Smooth muscle cell (in vitro differentiated cells): Measurements from ENCODE around the gene SNAI1. TPM values are rescaled to one million over a fixed set of nuclear protein-coding genes. Genes with fewer than 3 reads are reported as not detected.

ENCODE experiments used
- DNase-seq: peaks from one replicate; lab custom pipeline; 2025; ENCODE audit not compliant: unreplicated experiment; lab: John Stamatoyannopoulos, UW
- H2AFZ ChIP-seq: fragments of 200-600 bp; sonication (generic); 2 replicates; pipeline ENCODE4 v1.6.0; 2016; ENCODE audit warnings: antibody characterized with exemption, low read depth, mild to moderate bottlenecking
- H3F3A ChIP-seq: fragments of 200-600 bp; sonication (generic); 2 replicates; pipeline ENCODE4 v1.6.0; 2017; ENCODE audit warnings: antibody characterized with exemption, low read depth
- H3K27ac ChIP-seq: fragments of 200-600 bp; sonication (generic); 2 replicates; pipeline ENCODE4 v1.5.1; 2016; ENCODE audit warnings: low read depth, mild to moderate bottlenecking
- H3K27me3 ChIP-seq: fragments of 200-600 bp; sonication (generic); 2 replicates; pipeline ENCODE4 v1.6.1; 2016; ENCODE audit warnings: low read depth, mild to moderate bottlenecking
- H3K36me3 ChIP-seq: fragments of 200-600 bp; sonication (generic); 2 replicates; pipeline ENCODE4 v1.5.1; 2016; ENCODE audit warnings: low read depth
- H3K4me1 ChIP-seq: fragments of 200-600 bp; sonication (generic); 2 replicates; pipeline ENCODE4 v1.5.1; 2016; ENCODE audit warnings: low read depth
- H3K4me2 ChIP-seq: fragments of 200-600 bp; sonication (generic); 2 replicates; pipeline ENCODE4 v1.6.0; 2016; ENCODE audit warnings: mild to moderate bottlenecking
- H3K4me3 ChIP-seq: fragments of 200-600 bp; sonication (generic); 2 replicates; pipeline ENCODE4 v1.5.1; 2016; ENCODE audit warnings: mild to moderate bottlenecking
- H3K79me2 ChIP-seq: fragments of 200-600 bp; sonication (generic); 2 replicates; pipeline ENCODE4 v1.6.0; 2016; ENCODE audit warnings: low read depth, mild to moderate bottlenecking
- H3K9ac ChIP-seq: fragments of 200-600 bp; sonication (generic); 2 replicates; pipeline ENCODE4 v1.6.0; 2016; ENCODE audit warnings: low read depth
- H3K9me3 ChIP-seq: fragments of 200-600 bp; sonication (generic); replicated peaks from 2 replicates; pipeline ENCODE4 v1.5.1; 2016; ENCODE audit warnings: low read depth
- H4K20me1 ChIP-seq: fragments of 200-600 bp; sonication (generic); 2 replicates; pipeline ENCODE4 v1.6.0; 2016; ENCODE audit warnings: low read depth
- CTCF ChIP-seq: fragments of 200-600 bp; sonication (generic); IDR thresholded peaks from 2 replicates; pipeline ENCODE4 v1.5.1; 2017; ENCODE audit warnings: borderline replicate concordance, mild to moderate bottlenecking, antibody characterized with exemption; ENCODE audit not compliant: insufficient read depth, poor library complexity, severe bottlenecking
- WGBS: methylation state at CpG from one replicate; pipeline ENCODE4 v1.1.7; 2016; ENCODE audit warnings: low lambda C conversion rate; 5-methylcytosine and 5-hydroxymethylcytosine counted together
- polyA plus RNA-seq: library from polyadenylated mRNA; unstranded; fragments of >200 nt; fragmentation: Nextera tagmentation; extraction: Ambion mirVana; gene quantifications from 2 replicates; pipeline ENCODE4 v1.2.1, GENCODE V29; 2016
- total RNA-seq: library from RNA; depleted of rRNA; stranded (reverse); fragments of >200 nt; gene quantifications from 2 replicates; pipeline ENCODE4 v1.2.3, GENCODE V29; 2014

Gene SNAI1
- total and polyA plus RNA-seq, 2 experiments from 2014 or later: 3.7 to 20.7 TPM

GRCh38 chr20:50015636-50015992 is 32.8 kb downstream of the SNAI1 start:
- Histone ChIP-seq H3K36me3 (no peaks in the 10 kb centered on the region), H3K27me3 (no peaks in the 10 kb centered on the region), H3K9me3 (no peaks in the 10 kb centered on the region), H3K27ac (no peak overlapping the region), H3F3A (peaks cover 3% of the 10 kb centered on the region), H3K4me2 (peak overlapping the region; percentile 68), H3K9ac (no peak overlapping the region), H2AFZ (peak overlapping the region; percentile 83), H3K4me1 (peaks cover 8% of the 10 kb centered on the region), H4K20me1 (no peaks in the 10 kb centered on the region), H3K79me2 (no peaks in the 10 kb centered on the region), H3K4me3 (no peak overlapping the region)
- DNase-seq: no peak
- no peak for TF ChIP-seq CTCF
- WGBS: 61% methylated on average over 8 of the region's 8 CpGs

DNA sequence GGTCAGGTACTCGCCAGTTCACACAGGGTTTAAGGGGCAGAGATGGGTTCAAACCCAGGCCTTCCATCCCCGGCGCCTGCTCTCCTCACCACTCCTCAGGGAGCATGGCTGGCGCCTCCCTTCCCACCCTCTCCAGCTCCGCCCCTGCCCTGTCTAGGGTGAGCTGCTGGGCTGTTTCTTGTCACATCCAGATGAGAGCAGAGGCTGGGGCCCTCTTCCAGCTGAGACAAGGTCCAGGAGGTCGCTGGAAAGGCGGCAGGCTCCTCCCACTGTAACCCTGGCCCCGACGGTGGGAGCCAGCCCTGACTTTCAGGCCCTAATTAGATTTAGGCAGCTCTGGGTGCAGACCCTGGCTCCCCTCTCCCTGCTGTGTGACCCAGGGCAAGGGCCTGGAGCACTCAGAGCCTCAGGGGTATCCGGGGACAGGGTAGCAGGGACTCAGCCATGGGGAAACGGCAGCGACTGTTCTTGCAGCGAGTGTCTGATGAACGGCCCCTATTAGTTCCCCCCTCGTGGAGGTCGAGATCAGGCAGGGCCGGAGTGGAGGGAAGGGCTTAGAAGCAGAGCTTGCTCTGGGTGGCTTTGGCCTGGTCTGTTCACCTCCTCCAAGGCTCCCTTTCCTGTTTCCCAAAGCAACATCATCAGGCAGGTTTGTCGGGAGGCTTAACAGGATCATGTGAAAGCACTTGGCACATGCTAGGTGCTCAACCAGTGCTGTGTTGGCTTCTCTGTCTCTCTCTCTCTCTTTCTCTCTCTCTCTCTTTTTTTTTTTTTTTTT is 33.4 kb downstream of the SNAI1 start:
- Histone ChIP-seq H3K27me3 (no peaks in the 10 kb centered on the region), H2AFZ (peak overlapping the region; percentile 83), H3K4me1 (peaks cover 8% of the 10 kb centered on the region), H3K79me2 (no peaks in the 10 kb centered on the region), H3K36me3 (no peaks in the 10 kb centered on the region), H3K4me2 (peak overlapping the region; percentile 68), H3K9me3 (no peaks in the 10 kb centered on the region), H3K4me3 (no peak overlapping the region), H3F3A (peaks cover 3% of the 10 kb centered on the region), H3K27ac (no peak overlapping the region), H3K9ac (no peak overlapping the region), H4K20me1 (no peaks in the 10 kb centered on the region)
- no peak for TF ChIP-seq CTCF
- WGBS: 20% methylated on average over 18 of the region's 18 CpGs
- DNase-seq: peak; percentile 30

GRCh38 chr20:50017160-50017559 is 34.4 kb downstream of the SNAI1 start:
- H3K4me2 ChIP-seq: no peak overlapping the region
- 80% methylated on average over 5 of the region's 5 CpGs for WGBS
- no peaks in the 10 kb centered on the region for H3K27me3 ChIP-seq
- H3K79me2 ChIP-seq: no peaks in the 10 kb centered on the region
- no peak overlapping the region for H3K9ac ChIP-seq
- H3K4me1 ChIP-seq: peaks cover 8% of the 10 kb centered on the region
- H3F3A ChIP-seq: peaks cover 3% of the 10 kb centered on the region
- no peak for TF ChIP-seq CTCF
- no peak overlapping the region for H3K27ac ChIP-seq
- H2AFZ ChIP-seq: no peak overlapping the region
- H3K36me3 ChIP-seq: no peaks in the 10 kb centered on the region
- no peaks in the 10 kb centered on the region for H4K20me1 ChIP-seq
- H3K4me3 ChIP-seq: no peak overlapping the region
- H3K9me3 ChIP-seq: no peaks in the 10 kb centered on the region
- DNase-seq: no peak
